ENCODE measurements around the gene RER1.

Gene RER1

GRCh38 chr1:2412395-2412772 is 20.7 kb downstream of the RER1 start, which contains the start of gene PEX10:
Gene PEX10 (minus strand): TSS chr1:2412564. CDS start chr1:2412502, 62 bp downstream.
- peak within 1 kb of the TSS; percentile 73 for H3K4me3 ChIP-seq (ENCODE audit: control insufficient read depth, low read depth, low read length)
- no peak for TF ChIP-seq CTCF (conservative IDR thresholded peaks at IDR 0.05; ENCODE audit: control insufficient read depth, insufficient read depth, low read depth, low read length)

GRCh38 chr1:2412773-2413494 is 21.3 kb downstream of the RER1 start:
- peak; percentile 39 for DNase-seq (ENCODE audit: low read depth)
- H3K4me3 ChIP-seq (ENCODE audit: control insufficient read depth, low read depth, low read length): peak overlapping the region; percentile 58
- no peak for TF ChIP-seq CTCF (conservative IDR thresholded peaks at IDR 0.05; ENCODE audit: control insufficient read depth, insufficient read depth, low read depth, low read length)

More at GRCh38 chr1:2412395-2412772, 20.7 kb downstream of the RER1 start, which contains the start of gene PEX10:
- DNase-seq (ENCODE audit: low read depth): peak; percentile 88

GRCh38 chr1:2413495-2414296 is 22.1 kb downstream of the RER1 start:
- no peak for DNase-seq (ENCODE audit: low read depth)
- TF ChIP-seq CTCF (conservative IDR thresholded peaks at IDR 0.05; ENCODE audit: control insufficient read depth, insufficient read depth, low read depth, low read length): no peak
- peak overlapping the region; percentile 58 for H3K4me3 ChIP-seq (ENCODE audit: control insufficient read depth, low read depth, low read length)

- peak; percentile 49 for DNase-seq (ENCODE audit: low read depth)
- H3K4me3 ChIP-seq (ENCODE audit: control insufficient read depth, low read depth, low read length): no peak overlapping the region
- peak; percentile 79 for TF ChIP-seq CTCF (conservative IDR thresholded peaks at IDR 0.05; ENCODE audit: control insufficient read depth, insufficient read depth, low read depth, low read length)
Measured at GRCh38 chr1:2414297-2414958, 22.8 kb downstream of the RER1 start.

GRCh38 chr1:2415337-2415736 is 23.7 kb downstream of the RER1 start:
- no peak for TF ChIP-seq CTCF (conservative IDR thresholded peaks at IDR 0.05; ENCODE audit: control insufficient read depth, insufficient read depth, low read depth, low read length)
- no peak overlapping the region for H3K4me3 ChIP-seq (ENCODE audit: control insufficient read depth, low read depth, low read length)
- no peak for DNase-seq (ENCODE audit: low read depth)

- no peak for TF ChIP-seq CTCF (conservative IDR thresholded peaks at IDR 0.05; ENCODE audit: control insufficient read depth, insufficient read depth, low read depth, low read length)
- no peak for DNase-seq (ENCODE audit: low read depth)
- H3K4me3 ChIP-seq (ENCODE audit: control insufficient read depth, low read depth, low read length): no peak overlapping the region
Measured at GRCh38 chr1:2415801-2416208, 24.2 kb downstream of the RER1 start.

Measured in fibroblast of mammary gland (primary cell).